Neutrophil (primary cell): ENCODE measurements around the gene LENG8.

Source experiments
- H3K27ac ChIP-seq: fragments of 200-600 bp; sonication (generic); 2 replicates; pipeline ENCODE4 v1.5.1; 2016; ENCODE audit warnings: mild to moderate bottlenecking, moderate library complexity
- H3K27me3 ChIP-seq: fragments of 200-600 bp; sonication (generic); 2 replicates; pipeline ENCODE4 v1.6.0; 2016; ENCODE audit warnings: mild to moderate bottlenecking
- H3K36me3 ChIP-seq: fragments of 200-600 bp; sonication (generic); 2 replicates; pipeline ENCODE4 v1.5.1; 2017
- H3K4me1 ChIP-seq, 2 experiments: fragments of 200-600 bp in 1 of 2; sonication (generic) in 1 of 2; 1 replicate in 1 of 2; 2 replicates in 1 of 2; pipeline versions ENCODE4 v1.5.1 to v1.6.1; 2013 to 2016; ENCODE audit warnings: low read depth in 1 of 2, low read length in 1 of 2, mild to moderate bottlenecking in 1 of 2, moderate library complexity in 1 of 2; ENCODE audit not compliant: control insufficient read depth in 1 of 2, insufficient read depth in 1 of 2
- H3K4me3 ChIP-seq, 2 experiments: fragments of 200-600 bp in 1 of 2; sonication (generic) in 1 of 2; 1 replicate in 1 of 2; 2 replicates in 1 of 2; pipeline ENCODE4 v1.5.1; 2013 to 2016; ENCODE audit warnings: low read depth in 1 of 2, low read length in 1 of 2, mild to moderate bottlenecking in 1 of 2, moderate library complexity in 1 of 2
- H3K9me3 ChIP-seq: fragments of 200-600 bp; sonication (generic); 2 replicates; pipeline ENCODE4 v1.5.1; 2016
- TF ChIP-seq, protein P1 (sequence below): fragments of 200-600 bp; sonication (generic); IDR thresholded peaks from 2 replicates; pipeline ENCODE4 v1.5.1; 2016; ENCODE audit warnings: antibody characterized with exemption

Gene LENG8

DNA sequence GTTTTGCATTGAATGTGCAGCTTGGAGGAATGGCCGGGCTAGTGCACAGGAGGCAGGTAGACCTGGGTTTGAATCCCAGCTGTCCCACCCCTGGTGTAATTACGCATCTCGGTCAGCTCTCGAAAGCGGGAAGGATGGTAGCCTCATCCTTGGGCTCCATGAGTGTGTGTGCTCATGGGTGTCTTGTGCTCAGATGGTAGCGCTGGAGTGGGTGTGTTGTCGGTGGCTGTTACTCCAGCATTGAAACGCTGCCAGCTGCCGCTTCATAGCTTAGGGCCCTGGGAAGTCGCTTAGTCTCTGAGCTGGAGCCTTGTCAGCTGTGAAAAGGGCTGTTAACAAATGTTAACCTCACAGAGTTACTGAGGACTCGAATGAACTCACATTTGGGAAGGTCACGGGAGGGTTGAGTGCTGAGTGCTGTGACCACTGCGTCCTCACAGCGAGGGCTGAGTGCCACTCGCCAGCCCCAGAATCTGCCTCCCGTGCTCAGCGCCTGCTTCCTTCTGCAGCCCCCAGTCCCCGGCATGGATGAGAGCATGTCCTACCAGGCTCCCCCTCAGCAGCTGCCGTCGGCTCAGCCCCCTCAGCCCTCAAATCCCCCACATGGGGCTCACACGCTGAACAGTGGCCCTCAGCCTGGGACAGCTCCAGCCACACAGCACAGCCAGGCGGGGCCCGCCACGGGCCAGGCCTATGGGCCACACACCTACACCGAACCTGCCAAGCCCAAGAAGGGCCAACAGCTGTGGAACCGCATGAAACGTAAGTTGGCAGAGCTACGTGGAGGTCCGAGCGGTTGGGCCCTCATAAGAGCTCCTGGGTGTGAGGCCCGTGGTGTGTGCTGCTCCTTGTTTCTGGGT, 5.2 kb downstream of the LENG8 start:
- Histone ChIP-seq H3K36me3 (peaks cover 82% of the 10 kb centered on the region), H3K4me1 (peaks cover 18 to 23% of the 10 kb centered on the region in 2 experiments), H3K27me3 (no peaks in the 10 kb centered on the region), H3K4me3 (no peak overlapping the region), H3K27ac (no peak overlapping the region), H3K9me3 (no peaks in the 10 kb centered on the region)
- TF ChIP-seq, protein P1, sequence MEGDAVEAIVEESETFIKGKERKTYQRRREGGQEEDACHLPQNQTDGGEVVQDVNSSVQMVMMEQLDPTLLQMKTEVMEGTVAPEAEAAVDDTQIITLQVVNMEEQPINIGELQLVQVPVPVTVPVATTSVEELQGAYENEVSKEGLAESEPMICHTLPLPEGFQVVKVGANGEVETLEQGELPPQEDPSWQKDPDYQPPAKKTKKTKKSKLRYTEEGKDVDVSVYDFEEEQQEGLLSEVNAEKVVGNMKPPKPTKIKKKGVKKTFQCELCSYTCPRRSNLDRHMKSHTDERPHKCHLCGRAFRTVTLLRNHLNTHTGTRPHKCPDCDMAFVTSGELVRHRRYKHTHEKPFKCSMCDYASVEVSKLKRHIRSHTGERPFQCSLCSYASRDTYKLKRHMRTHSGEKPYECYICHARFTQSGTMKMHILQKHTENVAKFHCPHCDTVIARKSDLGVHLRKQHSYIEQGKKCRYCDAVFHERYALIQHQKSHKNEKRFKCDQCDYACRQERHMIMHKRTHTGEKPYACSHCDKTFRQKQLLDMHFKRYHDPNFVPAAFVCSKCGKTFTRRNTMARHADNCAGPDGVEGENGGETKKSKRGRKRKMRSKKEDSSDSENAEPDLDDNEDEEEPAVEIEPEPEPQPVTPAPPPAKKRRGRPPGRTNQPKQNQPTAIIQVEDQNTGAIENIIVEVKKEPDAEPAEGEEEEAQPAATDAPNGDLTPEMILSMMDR = no peak

DNA sequence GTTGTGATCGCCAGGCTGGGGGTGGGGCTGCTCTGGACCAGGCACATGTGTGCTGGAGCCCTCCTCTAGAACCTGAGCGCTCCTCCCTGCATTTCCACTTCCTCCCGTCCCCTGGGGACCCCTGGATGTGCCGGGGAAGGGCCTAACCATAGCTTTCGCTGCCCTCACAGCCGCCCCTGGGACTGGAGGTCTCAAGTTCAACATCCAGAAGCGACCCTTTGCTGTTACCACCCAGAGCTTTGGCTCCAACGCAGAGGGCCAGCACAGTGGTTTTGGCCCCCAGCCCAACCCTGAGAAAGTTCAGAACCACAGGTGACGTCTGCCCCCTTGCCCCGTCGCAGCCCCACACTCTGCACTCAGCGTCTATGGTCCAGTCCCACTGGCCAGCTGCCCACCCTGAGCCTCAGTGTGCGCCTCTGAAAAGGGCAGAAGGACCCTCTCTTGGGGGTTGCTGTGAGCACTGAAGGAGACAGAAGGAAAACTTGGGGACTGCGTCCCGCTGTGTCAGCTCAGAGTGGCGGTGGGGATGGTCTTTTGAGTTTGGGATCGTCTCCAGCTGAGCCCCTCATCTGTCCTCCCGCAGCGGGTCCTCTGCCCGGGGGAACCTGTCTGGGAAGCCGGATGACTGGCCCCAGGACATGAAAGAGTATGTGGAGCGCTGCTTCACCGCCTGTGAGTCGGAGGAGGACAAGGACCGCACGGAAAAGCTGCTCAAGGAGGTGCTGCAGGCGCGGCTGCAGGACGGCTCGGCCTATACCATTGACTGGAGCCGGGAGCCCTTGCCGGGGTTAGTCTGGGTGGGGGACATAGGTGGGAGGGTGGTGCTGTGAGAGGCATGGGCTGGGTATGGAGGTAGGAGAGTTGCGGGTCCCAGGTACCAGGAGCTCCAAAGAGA, 6.0 kb downstream of the LENG8 start:
- Histone ChIP-seq H3K9me3 (no peaks in the 10 kb centered on the region), H3K27ac (no peak overlapping the region), H3K27me3 (no peaks in the 10 kb centered on the region), H3K36me3 (peaks cover 91% of the 10 kb centered on the region), H3K4me3 (no peak overlapping the region), H3K4me1 (peaks cover 13 to 17% of the 10 kb centered on the region in 2 experiments)
- TF ChIP-seq, protein P1 = no peak

DNA sequence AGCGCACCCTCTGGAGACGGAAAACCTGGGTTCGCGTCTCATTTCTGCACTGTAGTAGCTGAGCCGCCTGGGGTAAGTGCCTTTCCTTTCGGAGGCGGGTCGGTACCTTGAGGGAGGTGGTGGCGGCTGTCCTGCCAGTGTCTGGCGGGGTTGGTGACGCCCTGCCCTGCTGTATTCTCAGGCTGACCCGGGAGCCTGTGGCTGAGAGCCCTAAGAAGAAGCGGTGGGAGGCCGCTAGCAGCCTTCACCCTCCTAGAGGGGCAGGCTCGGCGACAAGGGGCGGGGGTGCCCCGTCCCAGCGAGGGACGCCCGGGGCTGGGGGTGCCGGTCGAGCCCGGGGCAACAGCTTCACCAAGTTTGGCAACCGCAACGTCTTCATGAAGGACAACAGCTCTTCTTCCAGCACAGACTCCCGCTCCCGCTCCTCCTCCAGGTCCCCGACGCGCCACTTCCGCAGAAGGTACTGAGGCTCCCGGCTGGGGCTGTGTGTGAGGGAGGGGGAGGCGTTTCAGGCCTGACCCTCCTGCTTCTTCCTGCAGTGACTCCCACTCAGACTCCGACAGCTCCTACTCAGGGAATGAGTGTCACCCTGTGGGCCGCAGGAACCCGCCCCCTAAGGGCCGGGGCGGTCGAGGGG, 6.9 kb downstream of the LENG8 start:
- no peaks in the 10 kb centered on the region for H3K27me3 ChIP-seq
- H3K4me1 ChIP-seq = peaks cover 5 to 8% of the 10 kb centered on the region in 2 experiments
- peaks cover 100% of the 10 kb centered on the region for H3K36me3 ChIP-seq
- H3K27ac ChIP-seq = no peak overlapping the region
- no peak overlapping the region for H3K4me3 ChIP-seq
- H3K9me3 ChIP-seq = no peaks in the 10 kb centered on the region
- TF ChIP-seq, protein P1 = no peak

DNA sequence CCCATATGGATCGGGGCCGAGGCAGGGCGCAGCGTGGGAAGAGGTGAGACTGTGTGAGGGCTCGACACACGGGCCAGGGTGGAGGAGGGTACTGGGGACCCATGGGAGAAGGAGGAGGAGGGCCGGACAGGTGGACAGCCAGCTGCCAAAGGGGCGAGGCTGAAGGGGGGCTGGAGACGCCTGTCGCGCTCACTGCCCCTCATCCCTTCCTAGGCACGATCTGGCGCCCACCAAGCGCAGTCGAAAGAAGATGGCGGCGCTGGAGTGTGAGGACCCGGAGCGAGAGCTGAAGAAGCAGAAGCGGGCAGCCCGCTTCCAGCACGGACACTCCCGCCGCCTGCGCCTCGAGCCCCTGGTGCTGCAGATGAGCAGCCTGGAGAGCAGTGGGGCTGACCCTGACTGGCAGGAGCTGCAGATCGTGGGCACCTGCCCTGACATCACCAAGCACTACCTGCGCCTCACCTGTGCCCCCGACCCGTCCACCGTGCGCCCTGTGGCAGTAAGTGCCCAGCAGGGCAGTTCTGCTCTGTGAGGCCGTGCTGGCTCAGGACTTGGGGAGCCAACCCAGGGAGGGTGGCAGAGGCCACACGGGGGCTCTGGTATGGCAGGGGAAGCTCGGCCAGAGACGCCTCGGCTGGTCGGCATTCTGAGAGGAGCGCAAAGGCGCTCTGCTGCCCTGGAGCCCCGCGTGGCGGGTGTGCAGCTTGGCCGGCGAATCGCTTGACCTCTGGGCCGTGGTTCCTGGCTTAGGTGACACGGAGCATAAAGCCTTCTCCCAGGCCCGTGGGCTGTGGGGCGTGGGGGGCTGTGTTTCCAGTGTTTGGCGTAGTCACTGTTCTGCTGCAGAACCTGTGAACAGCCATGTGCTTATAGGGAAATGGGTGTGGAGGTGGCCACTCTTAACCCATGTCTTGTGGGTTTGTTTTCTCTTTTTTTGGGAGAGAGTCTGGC, 7.7 kb downstream of the LENG8 start:
- Histone ChIP-seq H3K27ac (no peak overlapping the region), H3K4me1 (no peaks in the 10 kb centered on the region), H3K9me3 (no peaks in the 10 kb centered on the region), H3K4me3 (no peak overlapping the region), H3K36me3 (peaks cover 100% of the 10 kb centered on the region), H3K27me3 (no peaks in the 10 kb centered on the region)
- TF ChIP-seq, protein P1 = no peak
